Nephron progenitor cell (in vitro differentiated cells): ENCODE results near the gene TIGD3.

Source experiments
- DNase-seq: peaks from one replicate; pipeline ENCODE4 v3.0.0; 2021
- H3K27ac Mint-ChIP-seq: 2 replicates; pipeline ENCODE4 v1.8.0; 2021; ENCODE audit warnings: mild to moderate bottlenecking, moderate library complexity, mixed read lengths
- H3K27me3 Mint-ChIP-seq: 2 replicates; pipeline ENCODE4 v1.8.0; 2021; ENCODE audit warnings: mild to moderate bottlenecking, low read depth, mixed read lengths; ENCODE audit not compliant: poor library complexity
- H3K36me3 Mint-ChIP-seq: 2 replicates; pipeline ENCODE4 v1.8.0; 2021; ENCODE audit warnings: low read depth, mixed read lengths
- H3K4me1 Mint-ChIP-seq: 2 replicates; pipeline ENCODE4 v1.8.0; 2021; ENCODE audit warnings: mixed read lengths
- H3K4me3 Mint-ChIP-seq: 2 replicates; pipeline ENCODE4 v1.8.0; 2021; ENCODE audit warnings: mild to moderate bottlenecking, moderate library complexity, mixed read lengths
- H3K9me3 Mint-ChIP-seq: 2 replicates; pipeline ENCODE4 v1.8.0; 2021; ENCODE audit warnings: mild to moderate bottlenecking, moderate library complexity, mixed read lengths
- TF ChIP-seq, protein P1 (sequence below): fragments of 200-600 bp; sonication (generic); IDR thresholded peaks from 2 replicates; pipeline ENCODE4 v1.5.0; 2021; ENCODE audit warnings: antibody characterized with exemption

TIGD3 gene

DNA sequence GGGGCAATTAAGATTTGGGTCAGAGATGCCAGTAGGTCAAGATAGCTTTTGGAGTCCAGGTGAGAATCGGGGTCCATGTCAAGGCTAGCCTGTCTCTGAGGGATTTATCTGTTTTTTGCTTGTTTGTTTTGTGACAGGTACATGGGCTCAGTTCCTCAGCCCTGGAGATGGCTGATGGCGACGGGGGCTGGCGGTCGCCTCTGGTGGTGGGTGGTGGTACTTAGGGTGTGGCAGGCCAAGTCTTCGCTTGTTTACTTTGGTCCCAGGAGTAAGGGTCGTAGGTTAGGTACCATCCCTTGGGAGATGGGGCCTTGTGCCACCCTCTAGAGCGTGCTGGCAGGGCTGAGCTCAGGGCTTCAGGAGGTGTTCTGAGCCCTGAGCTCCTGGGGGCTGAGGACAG lies 23.2 kb downstream of the TIGD3 start:
- H3K4me3 Mint-ChIP-seq = no peak overlapping the region
- H3K4me1 Mint-ChIP-seq = peaks cover 32% of the 10 kb centered on the region
- DNase-seq = no peak
- TF ChIP-seq, protein P1, sequence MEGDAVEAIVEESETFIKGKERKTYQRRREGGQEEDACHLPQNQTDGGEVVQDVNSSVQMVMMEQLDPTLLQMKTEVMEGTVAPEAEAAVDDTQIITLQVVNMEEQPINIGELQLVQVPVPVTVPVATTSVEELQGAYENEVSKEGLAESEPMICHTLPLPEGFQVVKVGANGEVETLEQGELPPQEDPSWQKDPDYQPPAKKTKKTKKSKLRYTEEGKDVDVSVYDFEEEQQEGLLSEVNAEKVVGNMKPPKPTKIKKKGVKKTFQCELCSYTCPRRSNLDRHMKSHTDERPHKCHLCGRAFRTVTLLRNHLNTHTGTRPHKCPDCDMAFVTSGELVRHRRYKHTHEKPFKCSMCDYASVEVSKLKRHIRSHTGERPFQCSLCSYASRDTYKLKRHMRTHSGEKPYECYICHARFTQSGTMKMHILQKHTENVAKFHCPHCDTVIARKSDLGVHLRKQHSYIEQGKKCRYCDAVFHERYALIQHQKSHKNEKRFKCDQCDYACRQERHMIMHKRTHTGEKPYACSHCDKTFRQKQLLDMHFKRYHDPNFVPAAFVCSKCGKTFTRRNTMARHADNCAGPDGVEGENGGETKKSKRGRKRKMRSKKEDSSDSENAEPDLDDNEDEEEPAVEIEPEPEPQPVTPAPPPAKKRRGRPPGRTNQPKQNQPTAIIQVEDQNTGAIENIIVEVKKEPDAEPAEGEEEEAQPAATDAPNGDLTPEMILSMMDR = no peak
- H3K27me3 Mint-ChIP-seq = peaks cover 11% of the 10 kb centered on the region
- H3K27ac Mint-ChIP-seq = no peak overlapping the region
- no peaks in the 10 kb centered on the region for H3K36me3 Mint-ChIP-seq
- no peaks in the 10 kb centered on the region for H3K9me3 Mint-ChIP-seq

DNA sequence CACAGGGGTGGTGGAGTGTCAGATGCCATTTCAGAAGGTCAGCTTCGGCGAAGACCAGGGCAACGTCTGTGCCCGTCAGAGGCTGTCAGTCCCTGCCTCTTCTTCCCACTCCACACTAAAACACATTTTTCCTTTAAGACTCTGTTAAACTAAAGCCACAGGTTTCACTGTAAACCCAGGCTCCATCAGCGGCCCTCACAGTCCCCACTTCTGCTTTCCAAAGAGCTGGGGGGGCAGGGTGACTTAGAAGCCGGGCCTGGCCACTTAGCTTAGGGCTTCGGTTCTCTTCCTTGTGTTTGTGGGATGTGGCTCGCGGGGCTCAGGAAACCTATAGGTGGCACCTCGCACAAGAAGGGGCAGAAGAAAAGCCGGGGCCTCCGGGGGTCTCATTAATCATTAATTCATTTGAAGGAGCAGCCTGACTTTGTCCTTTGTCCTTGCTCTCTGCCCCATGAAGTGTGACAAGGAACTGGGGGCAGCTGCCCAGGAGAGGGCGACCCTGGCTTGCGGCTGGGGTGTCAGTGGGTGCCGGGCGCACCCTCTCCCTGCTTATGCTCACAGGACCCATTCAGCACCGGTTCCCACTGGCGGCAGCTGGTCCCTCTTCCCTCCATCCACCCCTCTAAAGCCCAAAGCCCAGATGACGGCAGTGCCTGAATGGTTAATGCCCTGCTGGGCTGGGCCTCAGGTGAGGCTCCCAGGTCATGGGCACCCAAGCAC lies 23.8 kb downstream of the TIGD3 start:
- peaks cover 7% of the 10 kb centered on the region for H3K27me3 Mint-ChIP-seq
- DNase-seq = no peak
- H3K4me1 Mint-ChIP-seq = peaks cover 38% of the 10 kb centered on the region
- no peak overlapping the region for H3K4me3 Mint-ChIP-seq
- TF ChIP-seq, protein P1 = no peak
- no peaks in the 10 kb centered on the region for H3K36me3 Mint-ChIP-seq
- H3K27ac Mint-ChIP-seq = no peak overlapping the region
- H3K9me3 Mint-ChIP-seq = no peaks in the 10 kb centered on the region

DNA sequence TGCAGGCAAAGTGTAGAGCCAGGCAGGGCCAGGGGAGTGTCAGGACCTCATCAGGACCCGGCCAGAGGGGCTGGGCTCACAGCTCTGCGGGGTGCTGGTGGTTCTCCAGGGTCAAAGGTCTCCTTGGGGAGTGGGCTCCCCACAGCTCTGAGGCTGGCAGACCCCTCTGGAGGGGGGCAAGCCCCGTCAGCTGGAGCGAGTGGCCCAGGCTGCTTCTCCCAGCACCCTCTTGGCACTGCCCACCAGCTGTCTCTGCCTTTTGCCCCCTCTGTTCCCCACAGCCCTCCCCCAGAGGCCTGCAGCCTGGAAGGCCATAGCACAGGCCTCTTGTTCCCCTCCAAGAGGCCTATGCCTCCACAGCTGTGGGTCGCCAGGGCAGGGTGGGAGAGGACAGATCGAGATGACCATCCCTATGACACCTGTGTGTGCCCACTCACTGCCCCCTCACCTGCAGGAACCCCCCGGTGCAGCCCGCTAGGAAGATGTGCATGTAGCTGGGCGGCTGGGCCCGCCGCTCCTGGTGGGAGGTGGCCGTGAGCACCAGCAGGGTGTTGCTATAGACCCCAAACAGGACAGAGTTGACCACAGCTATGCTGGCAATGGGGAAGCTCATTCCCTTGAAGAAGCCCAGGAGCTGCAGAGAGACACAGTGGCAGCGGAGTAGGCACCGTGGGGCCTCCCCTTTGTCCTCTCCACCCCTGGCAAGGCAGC lies 24.5 kb downstream of the TIGD3 start:
- Mint-ChIP-seq H3K4me3 (no peak overlapping the region), H3K27me3 (peaks cover 3% of the 10 kb centered on the region), H3K9me3 (no peaks in the 10 kb centered on the region), H3K36me3 (no peaks in the 10 kb centered on the region), H3K4me1 (peaks cover 46% of the 10 kb centered on the region), H3K27ac (no peak overlapping the region)
- no peak for DNase-seq
- TF ChIP-seq, protein P1 = no peak

DNA sequence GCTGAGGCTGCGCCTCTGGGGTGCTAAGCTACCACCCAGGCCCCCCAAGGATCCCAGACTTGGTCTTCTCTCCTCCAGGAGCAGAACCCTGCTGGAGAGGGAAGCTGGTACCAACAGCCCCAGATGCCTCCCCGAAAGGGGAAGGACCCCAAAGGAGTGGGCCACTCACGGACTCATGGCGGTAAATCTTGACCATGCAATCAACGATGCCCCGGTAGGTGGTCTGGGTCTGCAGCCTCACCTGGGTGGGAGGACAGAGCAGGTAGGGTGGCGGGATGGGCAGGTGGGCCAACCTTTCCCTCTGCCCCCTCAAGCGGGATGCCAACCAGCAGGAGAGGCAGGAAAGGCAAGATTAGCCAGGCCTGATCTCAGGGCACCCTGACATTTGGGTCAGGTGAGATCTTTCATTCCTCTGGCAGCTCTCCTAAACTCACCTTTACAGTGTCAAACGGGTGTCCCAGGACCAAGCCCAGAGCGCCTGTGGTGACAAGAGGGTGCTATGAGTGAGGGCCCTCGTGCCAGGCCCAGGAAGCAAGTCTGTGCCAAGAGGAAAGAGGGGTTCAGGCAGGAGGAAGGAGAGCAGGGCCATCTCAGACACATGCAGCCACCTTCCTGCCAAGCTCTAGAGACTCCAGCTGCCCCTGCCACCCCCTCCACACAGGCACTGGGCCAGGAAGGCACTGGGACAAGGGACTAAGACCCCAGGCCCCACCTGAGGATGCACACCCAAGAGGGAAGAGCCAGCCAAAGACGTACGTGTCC lies 25.3 kb downstream of the TIGD3 start:
- Mint-ChIP-seq H3K27me3 (peaks cover 5% of the 10 kb centered on the region), H3K27ac (no peak overlapping the region), H3K36me3 (no peaks in the 10 kb centered on the region), H3K9me3 (no peaks in the 10 kb centered on the region), H3K4me1 (peaks cover 52% of the 10 kb centered on the region), H3K4me3 (no peak overlapping the region)
- TF ChIP-seq, protein P1 = no peak
- DNase-seq = no peak

DNA sequence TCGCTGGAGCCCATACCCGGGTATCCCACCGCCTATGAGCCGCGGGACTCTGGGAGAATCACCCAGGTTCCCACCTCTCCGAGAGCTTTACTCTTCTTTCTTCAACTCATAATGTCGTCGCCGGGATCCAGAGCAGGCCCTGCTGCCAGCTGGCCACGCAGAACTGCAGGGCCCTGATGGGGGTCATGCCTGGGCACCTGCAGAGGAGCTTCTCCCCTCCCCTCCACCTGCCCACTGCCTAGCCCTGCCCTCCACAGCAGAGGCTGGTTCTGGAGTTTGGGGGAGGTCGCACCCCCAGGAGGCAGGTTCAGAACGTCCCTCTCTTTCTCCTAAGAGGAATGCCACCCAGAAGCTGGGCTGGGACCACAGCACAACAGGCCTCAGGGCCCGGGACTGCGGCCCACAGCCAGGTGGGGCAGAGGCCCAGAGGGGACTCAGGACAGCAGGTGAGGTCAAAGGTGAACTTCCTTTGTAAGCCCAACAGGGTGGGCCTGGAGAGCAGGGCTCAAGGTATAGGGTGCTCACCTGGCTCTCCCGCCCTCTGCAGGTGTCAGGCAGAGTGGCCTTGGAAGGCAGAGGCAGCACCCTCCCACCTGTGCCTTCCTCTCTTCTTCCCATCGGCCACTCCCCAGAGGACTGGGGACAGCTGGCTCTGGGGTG lies 26.0 kb downstream of the TIGD3 start:
- Mint-ChIP-seq H3K27ac (no peak overlapping the region), H3K4me1 (peaks cover 48% of the 10 kb centered on the region), H3K9me3 (no peaks in the 10 kb centered on the region), H3K4me3 (no peak overlapping the region), H3K27me3 (peaks cover 6% of the 10 kb centered on the region), H3K36me3 (no peaks in the 10 kb centered on the region)
- TF ChIP-seq, protein P1 = no peak
- DNase-seq = no peak
